Hematopoietic multipotent progenitor cell treated with erythropoietin and hydrocortisone succinate and interleukin-3 and kit ligand, for 15 days (in vitro differentiated cells): ENCODE data around the gene RND3.

Experiments used
- DNase-seq: peaks from one replicate; pipeline ENCODE4 v3.0.0-alpha.2; 2015; ENCODE audit warnings: low spot score

Gene RND3

DNA sequence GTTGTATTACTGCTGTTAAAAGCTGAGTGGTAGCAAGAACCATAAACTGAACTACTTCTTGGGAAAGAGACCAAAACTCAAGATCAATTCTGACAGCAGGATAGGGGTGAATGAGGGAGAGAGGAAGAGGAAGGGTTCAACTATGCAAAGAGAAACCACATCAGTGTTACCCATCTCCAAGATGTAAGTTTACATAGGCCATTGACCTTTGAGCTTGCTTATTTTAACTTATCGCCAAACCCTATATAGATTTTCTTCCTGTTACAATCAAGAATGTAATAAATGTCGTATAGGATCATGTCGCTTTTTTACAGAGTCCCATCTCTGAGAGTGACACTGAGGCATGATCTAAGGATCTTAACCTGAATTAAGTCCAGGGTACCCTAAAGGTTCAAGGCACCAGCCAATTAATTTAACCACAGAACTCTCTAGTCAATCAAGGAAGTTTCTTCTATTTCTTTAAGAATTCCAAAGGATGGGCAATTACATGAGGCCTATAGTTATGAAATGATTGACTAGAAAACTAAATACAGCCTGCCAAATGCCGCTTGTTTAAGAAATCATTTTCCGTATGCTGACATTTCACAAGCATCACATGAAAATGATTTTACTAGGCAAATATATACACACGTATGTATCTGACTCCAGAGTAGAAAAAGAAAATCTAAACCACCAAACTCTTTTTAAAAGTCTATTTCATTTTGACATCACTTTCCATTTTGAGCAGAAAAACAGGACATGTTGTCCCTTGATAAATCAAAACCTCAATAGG lies 11.8 kb downstream of the RND3 start:
- DNase-seq: no peak

- DNase-seq: no peak
These were observed 13.0 kb downstream of the RND3 start for GRCh38 chr2:150474326-150475074.

DNA sequence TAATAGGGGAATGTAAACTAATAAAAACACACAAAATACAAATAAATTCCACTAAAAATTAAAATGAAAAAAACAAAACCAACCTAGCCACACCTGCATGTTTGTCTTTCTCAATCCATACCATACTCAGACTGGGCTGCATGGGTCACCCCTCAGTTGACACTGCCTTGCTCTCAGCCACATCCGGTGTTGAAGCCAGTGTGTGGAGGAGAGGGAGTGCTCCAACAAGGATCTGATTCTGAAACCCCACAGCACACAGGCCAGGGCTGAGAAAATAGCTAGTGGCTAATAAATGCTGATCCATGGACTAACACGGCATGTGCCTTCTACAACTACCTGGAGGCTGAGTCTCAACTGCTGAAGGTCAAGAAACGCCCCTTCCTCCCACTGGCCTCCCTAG lies 13.7 kb downstream of the RND3 start:
- DNase-seq: no peak

DNA sequence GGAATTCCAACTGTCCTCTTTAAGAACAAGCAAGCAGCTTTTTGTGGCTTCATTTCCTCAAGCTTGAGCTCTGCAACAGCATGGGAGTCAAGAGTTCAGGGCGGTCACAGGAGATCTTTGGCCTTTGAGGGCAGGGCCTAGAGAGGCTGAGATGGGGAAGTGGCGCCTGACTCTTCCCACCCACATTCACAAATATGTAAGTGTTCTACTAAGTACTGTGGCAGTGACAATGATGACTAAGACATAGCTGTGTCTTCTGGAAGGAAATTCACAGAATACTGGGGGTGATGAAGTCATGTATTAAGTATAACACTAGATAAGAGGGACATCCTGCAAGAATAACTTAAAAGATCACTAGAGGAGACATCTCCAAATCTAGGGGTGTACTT lies 15.0 kb downstream of the RND3 start:
- no peak for DNase-seq

GRCh38 chr2:150471813-150472510 lies 15.5 kb downstream of the RND3 start:
- DNase-seq: no peak

GRCh38 chr2:150470435-150470834 lies 17.0 kb downstream of the RND3 start:
- no peak for DNase-seq

DNA sequence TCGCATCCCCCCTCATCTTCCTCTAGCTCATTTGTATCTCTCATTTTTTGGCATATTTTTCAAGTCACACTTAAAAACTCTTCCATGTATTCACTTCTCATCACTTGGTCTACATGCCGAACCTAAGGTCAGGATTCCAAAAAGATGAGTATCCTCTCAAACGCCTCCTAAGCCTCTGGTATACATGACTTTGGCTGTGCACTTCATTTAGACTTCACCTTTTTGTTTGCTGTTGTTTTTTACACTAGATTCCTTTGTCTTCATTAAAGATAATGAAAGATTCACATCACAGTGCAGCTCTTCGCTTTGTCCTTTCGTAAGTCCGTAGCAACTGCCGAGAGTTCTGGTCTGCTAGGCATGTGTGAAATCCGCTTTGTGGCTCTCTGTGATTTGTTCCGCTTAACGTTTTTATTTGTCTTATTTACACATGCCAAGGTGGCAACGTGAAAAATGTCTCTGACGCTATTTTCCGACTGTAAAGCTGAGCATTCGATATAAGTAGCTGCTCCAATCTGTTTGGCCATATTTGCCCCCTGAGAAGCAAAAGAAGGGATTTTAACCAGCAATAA lies 17.7 kb downstream of the RND3 start:
- DNase-seq: no peak

DNA sequence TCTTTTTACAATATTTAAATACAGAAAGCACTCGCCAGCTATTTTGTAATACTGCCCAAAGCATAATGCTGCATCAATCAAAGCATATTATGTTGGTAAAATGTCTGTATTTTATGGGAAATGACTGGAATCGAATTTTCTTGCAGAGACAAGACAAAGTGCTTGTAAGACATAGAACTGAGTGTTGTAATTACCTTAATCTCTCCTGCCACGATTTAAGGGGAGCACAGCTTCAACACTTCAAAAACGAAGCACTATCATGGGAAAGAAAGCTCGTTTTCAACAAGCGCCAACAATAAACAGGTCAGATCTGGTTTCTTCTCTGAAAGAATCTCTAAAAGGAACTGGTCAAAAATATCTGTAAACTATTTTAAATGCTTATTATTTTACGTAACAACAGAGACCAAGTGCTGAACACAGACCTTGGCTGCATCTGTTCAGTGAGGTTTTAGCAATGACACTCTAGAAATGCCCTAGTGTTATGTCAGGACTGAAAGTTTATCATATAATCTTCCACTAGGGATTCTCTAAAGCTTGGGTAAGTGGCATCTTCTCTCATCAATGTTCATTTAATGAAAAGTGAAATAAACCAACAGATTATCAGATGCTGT lies 19.0 kb downstream of the RND3 start:
- DNase-seq: no peak

- no peak for DNase-seq
These were observed 19.9 kb downstream of the RND3 start for GRCh38 chr2:150467621-150467963.

DNA sequence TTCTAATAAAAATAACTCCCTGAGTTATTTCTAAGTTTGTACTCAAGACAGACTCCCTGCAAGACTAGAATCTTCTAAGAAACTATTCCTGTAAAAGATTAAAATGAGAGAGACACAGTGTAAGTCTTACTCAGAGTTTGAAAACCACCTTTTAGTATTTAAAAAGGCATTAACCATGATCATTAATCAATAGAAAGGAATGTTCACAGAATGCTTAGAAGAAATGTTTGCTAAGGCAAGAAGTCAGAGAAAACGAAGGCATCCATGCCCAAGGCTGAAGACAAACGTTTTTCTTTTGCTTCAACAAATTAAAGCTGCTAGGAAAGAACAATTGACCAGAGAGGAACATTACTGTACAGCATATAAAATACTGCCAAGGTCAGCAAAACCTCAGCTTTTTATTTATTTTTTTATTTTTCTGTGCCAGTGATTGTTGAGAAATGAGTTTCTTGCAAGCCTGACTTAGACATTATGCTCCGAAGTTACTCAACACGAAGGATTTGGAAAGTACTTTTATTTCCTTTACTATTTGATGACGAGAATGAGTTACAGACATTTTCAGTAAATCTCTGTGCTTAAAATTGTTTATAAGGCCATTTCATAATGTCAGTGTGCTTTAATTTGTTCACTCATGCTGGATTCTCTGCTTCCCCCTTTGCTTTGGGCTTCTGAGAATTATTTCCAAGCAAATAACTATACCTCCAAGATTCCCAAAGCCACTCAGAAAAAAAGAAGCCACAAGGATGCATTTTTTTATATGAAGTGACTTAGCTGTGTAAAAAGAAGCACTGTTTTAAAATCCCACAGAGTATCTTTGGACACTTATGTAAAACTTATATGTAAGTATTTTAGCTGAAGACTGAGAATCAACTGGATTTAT lies 20.5 kb downstream of the RND3 start:
- DNase-seq: no peak

DNA sequence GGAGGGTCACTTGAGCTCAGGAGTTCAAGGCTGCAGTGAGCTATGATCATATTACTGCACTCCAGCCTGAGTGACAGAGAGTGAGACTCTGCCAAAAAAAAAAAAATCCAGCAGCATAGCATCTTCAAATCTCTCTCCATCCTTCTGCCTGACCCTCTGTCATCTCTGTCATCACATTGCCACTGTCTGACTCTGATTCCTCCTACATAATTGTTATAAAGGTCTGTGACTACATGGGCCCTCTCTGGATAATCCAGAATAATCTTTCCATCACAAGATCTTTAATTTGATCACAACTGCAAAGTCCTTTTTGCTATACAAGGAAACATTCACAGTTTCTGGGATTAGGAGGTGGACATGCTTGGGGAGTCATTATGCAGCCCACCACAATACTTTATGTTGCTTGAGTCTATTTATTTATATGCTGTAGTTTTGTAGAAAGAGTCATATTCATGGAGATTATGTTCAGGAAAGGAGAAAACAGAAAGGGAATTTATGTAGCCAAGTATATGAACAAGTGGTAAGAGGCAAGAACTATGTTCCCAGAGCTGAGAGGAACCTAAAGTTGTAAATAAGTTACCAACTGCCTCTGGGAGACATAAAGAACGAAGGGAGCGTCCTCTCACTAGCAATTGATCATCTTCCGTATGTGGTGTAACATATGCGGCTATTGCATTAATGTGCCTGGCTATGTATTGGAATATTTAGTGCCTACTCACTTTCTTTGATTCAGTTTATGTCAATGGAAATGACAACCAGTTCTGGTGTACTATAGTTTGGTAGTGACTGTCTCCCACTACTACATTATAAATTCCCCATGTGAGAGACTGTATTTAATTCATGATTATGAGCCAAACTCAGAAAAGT lies 21.5 kb downstream of the RND3 start:
- DNase-seq: no peak

GRCh38 chr2:150464986-150465385 lies 22.5 kb downstream of the RND3 start:
- DNase-seq: no peak

DNA sequence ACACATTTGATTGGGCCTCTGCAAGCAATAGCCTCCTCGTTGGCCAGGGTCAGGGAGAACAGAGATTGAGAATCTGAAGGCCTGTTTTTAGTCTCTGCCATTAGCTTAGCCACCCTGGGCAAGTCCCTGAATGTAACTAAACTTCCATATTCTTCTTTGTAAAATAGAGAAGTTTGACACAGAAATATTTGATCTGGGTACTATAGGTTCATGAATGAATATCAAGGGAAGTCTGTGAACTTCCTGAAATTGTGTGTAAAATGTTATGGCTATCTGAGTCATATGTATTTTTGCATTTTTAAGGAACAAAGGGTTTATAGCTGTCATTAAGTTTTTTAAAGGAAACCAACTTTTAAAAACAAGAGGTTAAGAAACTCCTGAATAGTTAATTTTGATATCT lies 23.2 kb downstream of the RND3 start:
- no peak for DNase-seq

- no peak for DNase-seq
These were observed 24.7 kb downstream of the RND3 start for GRCh38 chr2:150462770-150463169.

DNA sequence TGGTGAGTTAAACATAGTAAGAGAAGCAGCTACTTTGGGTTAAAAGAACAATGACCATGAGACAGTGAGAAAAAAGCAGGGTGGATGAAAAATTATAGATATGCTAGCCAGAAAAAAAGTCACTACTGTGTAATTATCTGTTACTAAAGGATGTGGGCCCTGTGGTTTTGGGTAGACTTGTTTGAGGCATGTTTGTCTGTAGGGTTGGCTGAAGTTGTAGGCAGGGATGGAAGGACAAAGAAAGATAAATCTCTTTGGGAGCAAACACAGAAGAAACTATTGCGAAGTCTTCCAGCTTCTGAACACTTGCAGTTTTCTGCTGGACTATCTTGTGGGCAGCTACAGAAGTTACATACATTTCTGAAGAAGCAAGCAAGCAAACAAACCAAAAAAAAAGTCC lies 28.2 kb downstream of the RND3 start:
- DNase-seq: no peak

DNA sequence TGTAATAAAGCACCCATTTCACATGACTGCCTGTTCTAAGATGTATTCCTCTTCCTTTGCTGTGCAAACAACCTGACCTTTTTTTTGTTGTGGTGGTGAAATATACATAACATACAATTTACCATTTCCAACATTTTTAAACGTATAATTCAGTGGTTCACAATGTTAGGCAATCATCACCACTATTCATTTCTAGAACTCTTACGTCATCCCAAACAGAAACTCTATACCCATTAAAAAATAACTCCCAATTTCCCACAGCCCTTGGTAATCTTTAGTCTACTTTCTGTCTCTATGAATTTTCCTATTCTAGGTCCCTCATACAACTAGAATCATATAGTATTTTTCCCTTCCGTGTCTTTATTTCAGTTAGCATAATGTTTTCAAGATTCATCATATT lies 36.7 kb downstream of the RND3 start:
- DNase-seq: no peak

GRCh38 chr2:150449856-150450255 lies 37.6 kb downstream of the RND3 start:
- DNase-seq: no peak

DNA sequence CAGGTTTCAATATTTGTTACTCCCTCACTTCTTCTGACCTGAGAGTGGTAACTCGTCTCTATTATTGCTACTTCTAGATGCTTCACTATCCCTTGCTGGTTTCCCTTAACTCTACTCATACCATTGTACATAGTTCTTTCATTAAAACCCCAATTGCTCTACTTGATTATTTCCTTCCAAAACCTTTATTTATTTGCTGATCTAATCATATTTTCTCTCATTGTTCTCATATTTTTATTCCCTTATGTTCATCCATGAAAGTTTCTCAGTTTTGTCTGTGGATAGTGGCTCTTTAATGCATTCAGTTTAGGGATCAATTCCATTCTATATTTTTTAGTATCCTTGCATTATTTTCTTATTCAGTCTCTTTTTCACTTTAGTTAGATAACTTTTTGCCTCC lies 42.1 kb downstream of the RND3 start:
- DNase-seq: no peak

GRCh38 chr2:150442484-150442883 lies 45.0 kb downstream of the RND3 start:
- DNase-seq: no peak

DNA sequence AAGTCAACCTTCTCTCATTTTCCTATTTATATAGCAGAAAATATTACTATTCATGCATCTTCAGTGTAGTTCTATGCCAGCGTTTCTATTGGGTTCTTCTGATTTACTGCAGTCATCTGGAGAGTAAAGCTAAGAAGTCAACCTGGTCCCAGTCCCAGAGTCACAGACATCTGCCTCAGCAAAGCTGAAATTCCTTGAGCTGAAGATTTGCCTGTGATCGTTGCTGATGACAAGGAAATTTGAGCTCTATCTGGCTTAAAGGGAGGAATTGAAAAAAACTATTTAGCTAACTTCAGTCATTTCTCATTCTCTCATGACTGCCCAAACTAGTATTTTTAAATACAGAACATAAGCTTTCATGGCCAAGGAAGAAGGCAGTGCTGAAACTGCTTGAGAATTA lies 45.7 kb downstream of the RND3 start:
- no peak for DNase-seq
